LNCAP (cell line): ENCODE measurements around the gene TNIK.

ENCODE experiments used
- CTCF ChIP-seq: fragments of 450-650 bp; IDR thresholded peaks from 2 replicates; pipeline ENCODE4 v1.5.1; 2017; ENCODE audit warnings: mild to moderate bottlenecking

Gene TNIK

GRCh38 chr3:171236265-171237008 is 223.8 kb downstream of the TNIK start:
- no peak for TF ChIP-seq CTCF

GRCh38 chr3:171234298-171235010 is 225.8 kb downstream of the TNIK start:
- no peak for TF ChIP-seq CTCF

GRCh38 chr3:171231361-171231760 is 228.8 kb downstream of the TNIK start:
- TF ChIP-seq CTCF: no peak

GRCh38 chr3:171230865-171231264 is 229.3 kb downstream of the TNIK start:
- TF ChIP-seq CTCF: no peak

- no peak for TF ChIP-seq CTCF
Observed at GRCh38 chr3:171229173-171229572, 231.0 kb downstream of the TNIK start.

- TF ChIP-seq CTCF: no peak
Observed at GRCh38 chr3:171228240-171228639, 232.0 kb downstream of the TNIK start.

- no peak for TF ChIP-seq CTCF
Observed at GRCh38 chr3:171227828-171228227, 232.4 kb downstream of the TNIK start.
